Activated T-cell treated with anti-CD3 and anti-CD28 coated beads, Interleukin-2, amount 50 U/mL, for 1 hour (primary cell): ENCODE measurements around the gene COL24A1.
"Not testable (repeated sequence)": the region's sequence is repeated elsewhere in the genome, so short reads cannot be mapped to it uniquely, and the experiment has no call there.

Source experiments
- DNase-seq: peaks from one replicate; pipeline ENCODE4 v3.0.0-alpha.2; 2020

COL24A1 gene

DNA sequence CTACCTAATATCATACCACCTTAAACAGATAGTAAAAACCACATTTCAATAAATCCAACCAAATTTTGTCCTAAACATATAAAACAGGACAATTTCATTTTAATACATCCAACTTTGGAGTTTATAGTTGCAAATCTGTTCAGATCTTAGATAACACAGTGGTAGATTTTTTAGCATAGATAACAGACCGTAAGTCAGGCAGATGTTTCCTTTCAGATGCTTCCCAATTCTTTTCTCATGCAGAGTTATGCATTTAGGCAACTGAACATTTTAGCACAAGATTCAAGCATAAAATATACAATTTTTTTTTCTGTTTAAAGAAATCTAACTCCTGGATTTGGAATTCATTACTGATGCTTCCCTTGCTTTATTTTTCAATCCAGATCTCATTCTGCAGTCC, 291.8 kb downstream of the COL24A1 start:
- no peak for DNase-seq

DNA sequence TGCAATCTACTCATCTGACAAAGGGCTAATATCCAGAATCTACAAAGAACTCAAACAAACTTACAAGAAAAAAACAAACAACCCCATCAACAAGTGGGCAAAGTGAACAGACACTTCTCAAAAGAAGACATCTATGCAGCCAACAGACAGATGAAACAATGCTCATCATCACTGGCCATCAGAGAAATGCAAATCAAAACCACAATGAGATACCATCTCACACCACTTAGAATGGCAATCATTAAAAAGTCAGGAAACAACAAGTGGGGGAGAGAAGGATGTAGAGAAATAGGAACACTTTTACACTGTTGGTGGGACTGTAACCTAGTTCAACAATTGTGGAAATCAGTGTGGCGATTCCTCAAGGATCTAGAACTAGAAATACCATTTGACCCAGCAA, 292.9 kb downstream of the COL24A1 start:
- DNase-seq, result not testable (repeated sequence)

DNA sequence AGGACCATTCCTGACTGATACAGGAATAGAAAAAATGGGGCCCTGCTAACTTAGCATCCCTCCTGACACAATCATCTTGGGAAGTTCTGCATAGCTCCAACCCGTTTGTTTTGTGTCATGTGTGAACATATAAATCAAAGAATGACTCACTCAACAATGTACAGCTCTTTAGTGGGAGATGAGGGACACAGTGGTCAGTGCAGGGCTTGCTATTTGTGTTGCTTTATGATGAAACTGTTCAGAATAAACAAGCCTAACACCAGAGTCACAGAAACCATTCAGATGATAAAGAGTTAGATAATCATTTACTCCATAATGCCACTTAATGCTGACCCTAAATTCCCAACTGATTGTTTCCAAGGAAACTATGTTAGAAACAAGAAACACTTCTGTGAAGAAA, 294.1 kb downstream of the COL24A1 start:
- no peak for DNase-seq

DNA sequence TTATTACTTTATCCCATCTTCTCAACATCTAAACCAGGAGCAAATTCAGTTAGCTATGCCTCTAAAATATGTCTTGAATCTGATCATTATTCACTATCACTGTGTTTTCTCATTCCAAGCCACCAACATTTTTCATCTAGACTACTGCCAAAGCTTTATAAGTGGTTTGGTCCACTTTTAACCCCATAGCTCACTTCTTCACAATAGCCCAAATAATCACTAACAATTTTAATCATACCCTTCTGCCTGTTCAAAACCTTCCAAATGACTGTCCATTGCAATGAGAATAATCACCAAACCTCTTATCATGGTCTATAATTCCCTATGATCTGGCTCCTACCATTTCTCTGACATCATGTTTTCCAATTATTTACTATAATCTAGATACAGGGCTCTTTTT, 298.6 kb downstream of the COL24A1 start:
- DNase-seq, result no peak

DNA sequence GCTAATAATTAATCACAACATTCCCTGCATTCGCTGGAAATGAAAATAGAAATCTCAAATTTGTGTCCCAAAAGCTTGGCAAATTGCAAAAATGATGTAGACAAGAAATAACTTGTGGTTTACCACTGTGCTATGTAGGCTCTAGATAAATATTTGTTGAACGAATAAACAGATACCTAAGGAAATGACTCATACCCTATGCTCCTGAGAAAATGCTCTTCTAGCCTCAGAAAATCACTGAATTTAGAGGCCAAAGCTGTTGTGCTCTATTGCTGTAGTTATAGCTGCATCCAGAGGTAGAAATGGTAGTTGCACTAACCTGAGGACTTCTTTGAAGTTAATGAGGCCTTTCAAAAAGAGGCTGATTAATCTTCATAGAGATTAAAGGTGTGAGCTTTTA, 306.3 kb downstream of the COL24A1 start:
- DNase-seq, result no peak

DNA sequence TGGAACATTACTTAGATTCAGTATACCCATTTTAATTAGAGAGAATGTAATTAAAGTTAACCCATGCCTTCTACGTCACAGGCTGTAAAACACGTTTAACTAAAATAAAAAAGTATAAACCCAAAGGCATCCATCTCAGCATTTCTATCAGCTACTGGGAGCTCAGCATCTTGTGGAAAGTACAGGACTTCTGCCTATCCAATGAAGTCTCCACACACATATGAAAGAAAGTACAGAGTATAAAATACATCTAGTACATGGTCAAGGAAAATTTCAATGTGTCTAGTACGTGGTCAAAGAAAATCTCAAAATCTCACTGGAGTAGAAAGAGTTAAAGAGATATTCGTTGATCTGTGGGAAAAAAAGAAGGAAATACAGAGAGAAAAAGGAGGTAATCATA, 306.9 kb downstream of the COL24A1 start:
- no peak for DNase-seq

DNA sequence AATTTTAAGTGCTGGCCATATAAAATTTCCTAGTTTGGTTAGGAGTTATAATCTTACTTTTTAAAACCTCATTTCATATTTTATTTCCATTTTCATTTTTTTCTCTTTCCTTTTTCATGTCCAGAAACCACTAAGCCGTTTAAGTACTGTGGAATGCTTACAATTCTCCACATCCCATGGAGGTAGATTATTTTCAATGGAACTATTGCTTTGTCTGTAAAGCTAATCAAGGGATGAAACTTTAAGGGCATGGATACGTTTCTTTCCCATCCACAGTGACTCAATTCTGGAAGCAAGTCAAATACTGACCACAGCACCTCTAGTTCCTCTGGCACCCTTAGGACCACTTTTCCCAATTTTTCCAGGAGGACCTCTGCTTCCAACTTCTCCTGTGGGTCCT, 309.2 kb downstream of the COL24A1 start:
- no peak for DNase-seq

DNA sequence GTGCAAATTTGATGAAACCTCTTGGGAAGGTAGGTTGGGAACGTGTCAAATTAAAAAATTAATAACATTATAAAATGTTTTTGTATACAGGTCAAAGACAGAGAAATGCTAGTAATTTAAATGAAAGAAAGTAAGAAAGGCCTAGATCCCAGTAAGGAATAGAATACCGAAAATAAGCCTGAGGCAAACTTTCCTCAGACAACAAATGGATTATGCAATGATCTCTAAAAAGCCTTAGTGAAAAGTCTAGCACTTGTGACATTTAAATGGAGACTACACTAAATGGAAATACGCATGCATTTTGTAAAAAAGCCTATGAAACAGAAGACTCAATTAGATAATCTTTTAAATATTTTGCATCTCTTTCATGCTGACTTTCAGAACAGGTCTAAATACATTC, 309.9 kb downstream of the COL24A1 start:
- no peak for DNase-seq

DNA sequence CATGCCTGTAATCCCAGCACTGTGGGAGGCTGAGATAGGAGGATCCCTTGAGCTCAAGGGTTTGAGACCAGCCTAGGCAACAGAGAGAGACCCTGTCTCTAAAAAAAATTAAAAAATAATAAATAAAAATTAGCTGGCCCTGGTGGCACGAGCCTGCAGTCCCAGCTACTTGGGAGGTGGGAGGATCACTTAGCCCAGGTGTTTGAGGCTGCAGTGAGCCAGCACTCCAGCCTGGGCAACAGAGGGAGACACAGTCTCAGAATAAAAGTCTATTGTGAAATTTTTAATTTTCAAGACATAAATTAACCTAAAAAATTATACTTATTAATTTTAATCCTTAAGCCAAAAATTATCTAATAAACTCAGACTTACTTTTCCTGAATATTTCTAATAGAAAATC, 317.1 kb downstream of the COL24A1 start:
- DNase-seq, result no peak

DNA sequence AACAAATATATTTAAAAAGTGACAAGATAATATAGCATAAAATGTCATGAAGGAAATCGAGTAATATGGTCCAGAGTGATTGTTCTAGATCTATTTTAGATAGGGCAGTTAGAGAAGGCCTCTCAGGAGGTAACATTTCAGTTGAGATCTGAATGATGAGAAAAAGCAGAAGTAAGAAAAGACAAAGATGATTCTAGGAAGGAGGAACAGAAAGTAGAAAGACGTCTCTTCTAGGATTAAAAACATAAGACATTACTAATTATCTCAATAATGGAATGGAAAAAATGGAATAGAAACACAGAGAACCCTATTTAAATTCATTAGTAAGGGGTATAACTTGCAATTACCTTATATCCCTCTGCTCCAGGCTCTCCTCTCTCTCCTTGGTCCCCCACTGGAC, 318.3 kb downstream of the COL24A1 start:
- no peak for DNase-seq

DNA sequence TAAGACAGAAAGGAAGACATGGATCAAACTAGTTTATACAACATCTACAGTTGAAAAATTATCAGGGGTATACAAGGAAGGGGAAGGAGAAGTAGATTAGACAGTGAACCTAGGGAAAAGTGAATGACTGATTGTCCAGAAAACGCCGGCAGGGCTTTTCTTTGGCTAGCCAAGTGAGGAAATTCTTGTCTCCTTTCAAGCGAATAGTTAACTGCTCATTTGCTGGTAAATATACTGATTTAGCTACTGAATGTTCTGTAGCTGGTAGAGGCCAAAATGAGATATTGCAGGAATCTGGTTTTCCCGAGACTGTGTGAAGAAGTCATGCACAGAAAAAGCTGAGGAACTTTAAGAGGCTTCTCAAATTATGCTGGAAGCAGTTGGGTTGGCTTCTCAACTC, 319.8 kb downstream of the COL24A1 start:
- no peak for DNase-seq

DNA sequence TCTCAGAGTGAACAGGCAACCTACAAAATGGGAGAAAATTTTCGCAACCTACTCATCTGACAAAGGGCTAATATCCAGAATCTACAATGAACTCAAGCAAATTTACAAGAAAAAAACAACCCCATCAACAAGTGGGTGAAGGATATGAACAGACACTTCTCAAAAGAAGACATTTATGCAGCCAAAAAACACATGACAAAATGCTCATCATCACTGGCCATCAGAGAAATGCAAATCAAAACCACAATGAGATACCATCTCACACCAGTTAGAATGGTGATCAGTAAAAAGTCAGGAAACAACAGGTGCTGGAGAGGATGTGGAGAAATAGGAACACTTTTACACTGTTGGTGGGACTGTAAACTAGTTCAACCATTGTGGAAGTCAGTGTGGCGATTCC, 323.4 kb downstream of the COL24A1 start:
- not testable (repeated sequence) for DNase-seq

DNA sequence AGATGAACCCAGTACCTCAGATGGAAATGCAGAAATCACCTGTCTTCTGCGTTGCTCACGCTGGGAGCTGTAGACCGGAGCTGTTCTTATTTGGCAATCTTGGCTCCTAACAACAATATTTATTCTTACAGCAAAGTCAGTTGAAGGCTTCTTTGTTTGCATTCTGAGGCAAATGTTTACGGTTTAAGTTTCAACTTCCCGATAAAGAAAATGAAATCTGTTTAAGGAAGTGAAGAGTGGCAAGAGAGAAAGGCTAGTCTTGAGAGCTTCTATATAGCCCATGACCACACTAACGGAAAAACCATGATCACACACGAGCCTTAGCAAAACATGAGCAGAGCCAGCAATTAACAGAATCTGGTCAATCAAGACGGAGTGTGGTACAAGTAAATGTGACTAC, 325.7 kb downstream of the COL24A1 start:
- DNase-seq, result no peak

DNA sequence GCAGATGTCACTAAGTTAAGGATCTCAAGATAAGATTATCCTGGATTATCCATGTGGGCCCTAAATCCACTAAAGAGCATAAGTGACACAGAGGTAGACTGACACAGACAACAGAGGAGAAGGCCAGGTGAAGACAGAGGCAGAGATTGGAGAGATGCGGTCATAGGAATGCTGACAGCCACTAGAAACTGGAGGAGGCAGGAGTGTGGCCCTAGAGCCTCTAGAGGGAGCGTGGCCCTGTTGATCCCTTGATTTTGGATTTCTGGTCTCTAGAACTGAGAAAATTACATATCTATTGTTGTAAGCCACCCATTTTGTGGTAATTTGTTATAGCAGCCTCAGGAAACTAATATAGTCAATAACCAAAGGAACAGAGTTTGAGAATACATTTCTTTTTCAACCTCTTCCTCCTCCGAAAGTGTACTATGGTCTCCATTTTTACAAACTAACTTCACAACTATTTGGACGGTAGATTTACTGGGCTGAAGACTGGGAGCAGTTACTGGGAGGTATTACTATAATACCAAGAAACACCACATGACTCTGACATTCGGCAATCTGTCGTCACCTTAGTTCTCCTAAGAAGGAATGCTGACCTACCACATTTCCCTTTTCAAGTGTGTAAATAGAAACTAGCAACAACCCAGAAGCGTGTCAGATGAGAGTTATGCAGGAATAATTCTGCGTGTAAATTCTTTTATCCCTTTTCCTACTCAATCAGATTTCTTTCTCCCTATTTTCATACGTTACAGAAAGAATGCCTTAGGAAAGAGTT, 332.3 kb downstream of the COL24A1 start:
- no peak for DNase-seq

DNA sequence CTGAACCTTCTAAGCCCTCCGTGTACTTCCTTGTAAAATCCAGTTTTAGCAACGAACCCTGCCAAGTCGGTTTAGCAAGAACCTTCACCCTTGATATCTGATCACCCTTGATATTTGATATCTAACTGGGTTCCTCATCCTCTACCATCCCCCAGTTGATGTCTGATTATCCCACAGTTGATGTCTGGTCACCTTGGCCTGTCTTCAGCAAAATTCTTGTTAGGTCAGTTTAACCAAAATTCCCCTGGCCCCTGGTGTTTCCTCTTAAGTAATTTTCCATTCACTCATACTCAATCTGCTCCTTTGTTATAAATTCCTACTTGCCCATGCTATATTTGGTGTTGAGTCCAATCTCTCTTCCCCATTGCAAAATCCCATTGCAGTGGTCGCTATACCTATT, 333.9 kb downstream of the COL24A1 start:
- DNase-seq, result no peak

DNA sequence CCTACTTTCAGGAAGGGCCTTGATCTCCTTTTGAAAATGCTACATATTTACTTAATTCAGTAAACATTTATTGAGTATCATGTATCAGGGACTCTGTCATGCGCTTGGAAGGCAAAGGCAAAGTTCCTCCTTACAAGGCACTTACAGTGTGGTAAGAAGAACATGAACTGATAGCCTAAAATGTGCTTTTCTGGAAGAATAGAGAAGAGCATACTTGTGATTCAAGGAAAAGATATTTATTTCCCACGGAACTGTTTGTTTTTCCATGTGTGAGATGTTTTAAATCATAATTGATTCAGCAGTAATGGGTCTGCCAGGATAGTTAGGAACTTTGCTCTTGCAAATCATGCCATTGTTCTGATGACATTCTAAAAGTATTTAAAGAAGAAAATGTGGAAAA, 338.2 kb downstream of the COL24A1 start:
- no peak for DNase-seq

DNA sequence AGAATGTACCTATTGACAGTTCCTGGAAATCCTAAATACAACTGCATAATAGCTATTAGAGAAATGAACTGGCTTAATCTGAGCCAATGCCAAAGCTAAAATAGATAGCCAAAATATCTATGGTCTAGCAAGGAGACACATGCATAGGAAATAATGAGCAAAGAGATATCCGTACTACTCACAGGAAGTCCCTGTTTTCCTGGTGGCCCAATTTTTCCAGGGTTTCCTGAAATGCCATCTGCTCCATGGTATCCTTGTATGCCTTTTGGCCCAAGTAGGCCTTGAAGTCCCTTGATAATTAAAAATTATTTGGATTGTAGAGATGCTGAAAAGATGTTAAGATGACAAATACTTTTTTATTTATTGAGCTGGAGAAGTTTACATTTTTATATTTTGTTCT, 340.0 kb downstream of the COL24A1 start:
- no peak for DNase-seq

DNA sequence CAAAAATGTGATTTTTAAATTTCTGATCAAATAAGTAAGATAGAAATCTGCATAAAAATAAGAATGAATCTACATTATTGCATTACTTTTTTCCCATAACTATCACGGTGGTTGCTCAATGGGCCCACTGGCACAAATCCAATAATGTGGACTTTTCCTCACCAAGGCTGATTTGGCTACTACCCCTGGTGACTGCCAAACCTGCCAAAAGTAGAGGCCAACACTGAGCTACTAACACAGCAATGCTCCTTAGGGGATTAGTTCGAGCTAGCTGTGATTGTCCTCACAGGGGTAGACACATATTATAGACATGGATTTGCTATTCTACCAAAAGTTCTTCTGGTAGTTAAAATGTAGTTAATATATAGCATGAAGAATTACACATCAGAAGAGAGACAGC, 340.7 kb downstream of the COL24A1 start:
- no peak for DNase-seq

DNA sequence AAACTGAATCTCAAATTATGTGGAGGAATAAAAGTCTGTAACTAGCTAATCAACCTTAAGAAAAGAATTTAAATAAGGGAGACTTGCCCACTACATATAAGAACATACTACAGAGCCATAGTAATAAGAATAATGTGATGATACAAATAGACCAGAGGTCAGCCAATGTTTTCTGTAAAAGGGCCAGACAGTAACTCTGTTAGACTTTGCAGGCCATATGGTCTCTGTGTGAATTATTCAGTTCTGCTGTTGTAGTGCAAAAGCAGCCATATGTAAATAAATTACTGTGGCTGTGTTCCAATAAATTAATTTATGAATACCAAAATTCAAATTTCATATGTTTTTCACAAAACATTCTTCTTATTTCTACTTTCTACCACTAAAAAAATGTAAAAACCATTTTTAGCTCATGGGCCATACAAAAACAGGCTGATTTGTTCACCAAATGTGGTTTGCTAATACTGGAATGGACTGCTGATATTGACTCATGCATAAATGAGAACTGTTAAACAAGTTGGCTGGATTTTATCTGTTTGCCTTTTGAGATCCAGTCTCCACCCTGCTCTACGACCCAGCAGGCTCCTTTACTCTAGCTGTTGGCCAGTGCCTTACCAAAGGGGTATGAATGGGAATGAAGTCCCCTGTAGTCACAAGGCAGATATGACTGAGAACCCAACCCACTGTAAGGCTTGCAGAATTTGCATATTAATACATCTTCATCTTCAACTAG, 350.2 kb downstream of the COL24A1 start:
- no peak for DNase-seq

DNA sequence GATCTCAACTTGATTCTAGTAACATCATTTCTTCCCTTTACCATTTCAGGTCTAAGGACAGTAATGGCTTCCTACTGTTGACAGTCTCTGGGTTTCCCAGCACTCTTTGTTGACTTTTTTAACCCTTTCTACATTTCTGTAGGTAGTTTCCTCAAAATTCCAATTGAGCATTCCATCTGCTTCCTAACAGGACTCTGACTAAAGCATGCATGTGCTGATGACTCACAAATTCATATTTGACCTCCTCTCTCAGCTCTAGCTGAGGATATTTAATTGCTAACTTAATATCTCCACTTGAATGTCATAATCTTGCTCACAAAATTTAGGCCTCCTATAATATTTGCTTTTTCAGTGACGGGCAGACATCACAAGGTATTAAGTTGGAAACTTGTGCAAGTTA, 355.1 kb downstream of the COL24A1 start:
- DNase-seq, result no peak

DNA sequence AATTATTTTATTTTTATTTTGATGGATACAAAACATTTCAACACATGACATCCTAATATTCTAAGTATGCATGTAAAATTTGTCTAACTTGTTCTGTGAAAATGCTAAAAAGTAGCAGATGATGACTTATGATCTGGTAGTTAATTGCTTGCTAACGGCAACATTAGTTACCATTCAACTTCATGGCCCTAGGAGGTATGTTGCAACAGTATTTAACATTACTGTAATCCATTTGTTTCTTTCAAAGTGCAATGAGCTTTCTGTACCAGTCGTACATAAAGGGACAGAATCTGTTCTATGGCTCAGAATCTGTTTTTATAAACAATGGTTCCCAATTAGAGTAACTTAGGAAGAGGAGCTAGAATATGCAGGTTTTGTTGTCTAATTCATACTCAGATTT, 356.8 kb downstream of the COL24A1 start:
- DNase-seq, result no peak

DNA sequence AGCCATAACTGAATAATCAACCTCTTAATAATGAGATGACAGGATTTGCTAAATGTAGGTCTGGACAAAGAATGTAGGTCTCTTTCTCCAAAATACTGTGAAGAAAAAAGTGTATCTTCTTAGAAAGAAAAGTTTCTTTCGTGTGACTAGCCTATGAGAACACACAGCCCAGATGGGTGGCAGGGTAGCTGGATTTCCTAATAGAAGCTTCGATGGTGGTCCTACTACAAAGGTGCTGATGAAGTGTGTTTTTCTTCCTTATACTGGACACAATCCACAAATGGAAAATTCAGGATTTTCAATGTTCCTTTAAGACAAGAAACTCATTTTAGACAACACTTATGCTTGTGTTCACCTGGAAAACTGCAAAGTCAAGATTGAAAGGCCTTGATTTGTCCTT, 358.2 kb downstream of the COL24A1 start:
- no peak for DNase-seq

DNA sequence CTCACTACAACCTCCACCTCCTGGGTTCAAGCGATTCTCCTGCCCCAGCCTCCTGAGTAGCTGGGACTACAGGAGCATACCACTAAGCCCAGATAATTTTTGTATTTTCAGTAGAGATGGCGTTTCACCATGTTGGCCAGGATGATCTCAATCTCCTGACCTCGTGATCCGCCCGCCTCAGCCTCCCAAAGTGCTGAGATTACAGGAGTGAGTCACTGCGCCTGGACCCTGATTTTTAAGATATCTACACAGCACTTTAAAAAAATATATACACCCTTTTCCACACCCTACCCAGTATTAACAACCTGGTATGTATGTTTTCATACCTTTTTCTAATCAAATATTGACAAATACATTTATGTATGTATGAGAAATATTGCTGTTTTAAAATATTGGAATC, 379.6 kb downstream of the COL24A1 start:
- not testable (repeated sequence) for DNase-seq

DNA sequence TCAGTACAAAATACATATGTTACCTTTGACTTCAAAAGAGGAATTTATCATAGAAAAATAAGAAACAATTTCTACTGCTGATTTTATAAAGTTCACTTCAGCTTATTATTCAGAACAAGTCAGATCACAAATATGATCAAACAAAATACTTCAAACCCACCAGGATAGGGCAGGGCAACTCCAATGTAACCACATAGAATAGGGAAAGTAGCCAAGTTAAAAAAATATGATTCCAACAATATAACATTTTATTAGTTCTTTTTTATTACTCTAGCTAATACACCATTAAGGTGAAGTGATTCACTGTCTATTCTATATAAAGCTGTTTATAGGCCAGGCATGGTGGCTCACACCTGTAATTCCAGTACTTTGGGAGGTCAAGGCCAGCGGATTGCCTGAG, 393.8 kb downstream of the COL24A1 start:
- no peak for DNase-seq

DNA sequence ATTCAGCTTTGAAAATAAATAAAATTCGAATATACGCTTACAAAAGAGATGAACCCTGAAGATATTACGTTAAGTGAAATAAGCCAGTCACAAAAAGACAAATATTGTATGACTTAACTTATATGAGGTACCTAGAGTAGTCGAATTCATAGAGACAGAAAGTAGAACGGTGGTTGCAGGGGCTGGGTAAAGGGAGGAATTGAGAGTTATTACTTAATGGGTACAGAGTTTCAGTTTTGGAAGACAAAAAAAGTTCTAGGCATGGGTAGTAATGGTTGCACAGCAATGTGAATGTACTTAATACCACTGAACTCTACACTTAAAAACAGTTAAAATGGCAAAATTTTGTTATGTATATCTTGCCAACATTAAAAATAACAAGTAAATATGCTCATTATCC, 399.7 kb downstream of the COL24A1 start:
- no peak for DNase-seq
